HG02588 (cell line): ENCODE measurements around the gene HAND2.
A peak's percentile ranks its signal among the peaks of the same experiment; 100 is the strongest.

Source experiments
- ATAC-seq: cut with Tn5 transposase; IDR thresholded peaks from one replicate; pipeline ENCODE4 v1.9.1; 2021; ENCODE audit warnings: mild to moderate bottlenecking, moderate library complexity; ENCODE audit not compliant: unreplicated experiment

Gene HAND2

DNA sequence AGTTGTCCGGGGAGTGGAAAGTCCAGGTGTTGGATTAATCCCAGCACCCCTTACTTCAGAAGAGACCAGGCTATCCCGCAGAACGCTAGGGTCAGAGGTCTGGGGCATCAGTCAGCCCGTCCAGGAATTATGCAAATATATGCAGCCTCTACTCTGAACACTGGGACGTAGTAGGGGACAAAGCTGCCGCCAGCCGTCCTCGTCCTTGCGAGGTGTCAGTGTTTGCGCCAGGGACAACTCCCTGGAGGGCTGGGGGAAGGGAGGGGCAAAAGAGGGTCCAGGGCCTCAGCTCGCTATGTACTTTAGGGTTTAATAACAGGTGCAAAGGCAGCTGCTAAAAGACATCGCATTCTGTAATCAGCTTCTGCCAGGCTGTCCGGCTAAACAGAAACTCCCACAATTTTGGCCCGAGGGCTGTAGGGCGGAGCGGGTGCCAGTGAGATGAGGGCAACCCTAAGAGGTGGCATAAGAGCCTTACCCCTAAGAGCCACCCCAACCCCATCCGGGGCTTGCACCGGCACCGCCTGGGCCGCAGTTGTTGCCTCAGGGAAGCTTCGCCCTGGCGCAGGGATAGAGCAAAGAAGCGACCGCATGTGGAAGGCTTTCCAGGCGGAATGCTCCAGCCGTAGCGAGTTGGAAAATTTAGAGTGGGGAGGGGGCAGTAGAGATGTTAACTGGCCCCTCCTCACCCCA is 8.4 kb downstream of the HAND2 start:
- no peak for ATAC-seq

DNA sequence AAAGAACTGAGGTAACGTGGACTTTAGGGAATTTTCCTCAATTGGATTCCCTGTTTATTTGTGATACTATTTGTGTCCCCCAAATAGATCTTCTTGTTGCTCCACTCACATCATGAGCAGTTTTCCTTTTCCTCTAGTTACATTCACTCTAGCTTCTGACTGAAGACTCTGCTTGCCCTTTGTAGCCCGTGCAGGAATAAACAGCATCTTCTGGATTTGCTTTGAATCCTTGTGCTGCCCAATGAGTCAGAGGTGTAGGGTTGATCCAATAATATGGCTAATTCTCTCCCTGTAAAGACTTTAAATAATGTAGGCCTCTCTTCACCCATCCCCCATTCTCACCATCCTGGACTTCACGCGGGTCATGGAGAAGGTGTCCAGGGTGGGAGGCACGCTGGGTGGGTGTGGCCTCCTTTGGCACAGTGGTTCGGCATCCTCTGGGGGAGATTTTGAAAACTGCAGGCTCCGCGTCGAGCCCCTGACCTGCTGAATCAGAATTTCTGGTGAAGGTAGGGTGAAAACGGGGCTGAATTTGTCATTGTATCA is 9.0 kb downstream of the HAND2 start:
- no peak for ATAC-seq

DNA sequence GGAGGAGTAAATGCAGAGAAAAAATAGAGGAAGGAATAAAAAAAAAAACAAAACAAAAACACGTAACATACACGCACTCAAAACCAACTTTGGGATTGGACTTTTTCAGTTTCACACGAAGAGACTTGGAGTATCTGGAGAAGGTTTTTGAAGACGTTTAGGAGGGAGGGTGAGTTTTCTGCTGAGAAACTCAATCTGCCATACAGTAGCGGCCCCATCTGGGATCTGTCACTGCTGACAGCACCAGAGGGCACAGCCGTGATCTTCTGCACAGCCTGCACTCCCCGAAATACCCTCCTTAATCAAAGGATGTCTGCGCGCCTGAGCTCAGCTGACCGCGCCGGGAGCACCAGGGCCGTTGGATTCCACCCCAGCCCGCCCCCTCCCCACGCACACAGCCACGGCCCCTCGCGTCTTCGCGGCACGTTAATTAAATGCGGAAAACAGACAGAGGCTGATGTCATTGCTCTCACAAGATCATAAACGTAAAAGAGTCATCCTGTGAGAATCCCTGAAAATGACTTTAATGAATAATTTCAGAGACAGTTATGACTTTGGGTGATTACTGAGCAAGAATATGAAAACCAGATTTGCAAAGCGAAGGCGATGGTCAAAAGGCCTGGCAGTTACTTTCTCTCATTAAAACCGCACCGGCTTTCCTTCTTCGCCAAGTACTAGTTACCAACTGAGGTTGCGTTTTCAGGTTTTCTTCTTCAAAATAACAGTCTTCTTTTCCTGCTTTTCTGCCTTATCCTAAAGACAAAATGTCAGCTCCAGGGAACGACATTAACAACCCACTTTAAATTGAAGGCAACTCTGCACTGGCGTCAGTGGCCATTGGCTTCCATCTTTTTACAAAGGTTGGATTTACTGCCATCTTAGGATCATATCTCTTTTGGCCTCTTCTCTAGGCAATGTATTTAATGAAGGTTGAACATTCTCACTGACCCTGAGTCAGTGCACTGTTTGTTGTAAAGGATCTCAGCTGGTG is 10.6 kb downstream of the HAND2 start:
- no peak for ATAC-seq

DNA sequence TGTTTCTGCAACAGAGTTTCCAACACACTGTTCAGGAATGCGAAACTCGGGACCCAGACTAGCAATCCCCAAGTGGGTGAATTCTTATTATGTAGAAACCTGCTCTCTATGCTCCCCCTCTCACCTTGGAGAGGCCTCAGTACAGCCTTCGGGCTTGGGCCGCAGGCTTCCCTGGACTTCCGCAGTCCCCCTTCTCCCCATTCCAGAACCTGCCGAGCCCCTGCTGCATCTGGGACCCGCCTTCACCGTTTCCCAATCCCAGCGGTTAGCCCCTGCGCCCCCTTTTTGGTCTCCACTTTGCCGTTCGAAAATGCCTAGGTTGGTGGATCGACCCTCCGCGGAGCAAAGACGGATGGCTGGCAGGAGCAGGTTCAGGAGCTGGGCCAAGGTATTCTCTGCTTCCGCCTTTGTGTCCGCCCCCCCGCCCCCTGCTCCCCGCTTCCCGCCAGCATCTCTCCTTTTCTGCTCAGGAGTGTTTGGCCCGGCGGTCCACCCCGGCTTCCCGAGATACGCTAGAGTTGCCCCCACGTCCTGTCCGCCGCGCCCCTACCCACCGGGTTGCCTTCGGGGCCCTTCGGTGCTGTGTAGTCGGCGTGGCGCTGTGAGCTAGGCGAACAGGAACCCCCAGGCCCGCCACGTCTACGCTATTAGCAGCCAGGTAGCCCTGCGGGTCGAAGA is 11.5 kb downstream of the HAND2 start:
- ATAC-seq = no peak

DNA sequence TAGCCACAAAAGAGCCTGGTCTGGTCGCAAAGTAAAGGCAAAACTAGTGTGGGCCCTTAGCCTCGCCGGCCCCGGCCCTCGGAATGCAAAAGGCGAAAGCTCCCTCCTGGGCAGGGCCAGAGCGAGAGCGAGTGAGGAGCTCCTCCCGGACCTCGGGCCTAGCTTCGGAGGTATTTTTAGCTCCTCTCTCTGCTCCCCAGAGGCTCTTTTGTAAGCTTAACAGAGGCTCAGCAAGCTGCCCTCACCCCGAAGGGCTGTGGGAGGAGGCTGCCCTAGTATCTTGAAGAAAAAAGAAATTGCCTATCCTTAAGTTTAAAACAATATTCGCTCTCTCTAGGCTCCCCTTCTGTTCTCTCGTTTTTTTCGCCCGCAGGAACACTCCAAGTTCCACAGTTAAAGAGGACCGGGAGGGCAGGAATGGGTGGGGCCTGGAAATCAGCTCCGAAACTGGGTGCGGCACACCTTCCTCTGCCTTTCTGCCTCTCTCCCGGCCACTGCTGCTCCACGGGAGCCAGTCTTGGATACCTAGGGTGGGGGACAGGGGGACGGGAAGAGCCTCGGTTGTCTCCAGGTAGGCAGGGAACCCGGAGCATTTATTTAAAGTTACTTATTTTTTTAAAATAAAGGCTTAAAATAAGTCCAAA is 12.1 kb downstream of the HAND2 start:
- ATAC-seq = no peak

DNA sequence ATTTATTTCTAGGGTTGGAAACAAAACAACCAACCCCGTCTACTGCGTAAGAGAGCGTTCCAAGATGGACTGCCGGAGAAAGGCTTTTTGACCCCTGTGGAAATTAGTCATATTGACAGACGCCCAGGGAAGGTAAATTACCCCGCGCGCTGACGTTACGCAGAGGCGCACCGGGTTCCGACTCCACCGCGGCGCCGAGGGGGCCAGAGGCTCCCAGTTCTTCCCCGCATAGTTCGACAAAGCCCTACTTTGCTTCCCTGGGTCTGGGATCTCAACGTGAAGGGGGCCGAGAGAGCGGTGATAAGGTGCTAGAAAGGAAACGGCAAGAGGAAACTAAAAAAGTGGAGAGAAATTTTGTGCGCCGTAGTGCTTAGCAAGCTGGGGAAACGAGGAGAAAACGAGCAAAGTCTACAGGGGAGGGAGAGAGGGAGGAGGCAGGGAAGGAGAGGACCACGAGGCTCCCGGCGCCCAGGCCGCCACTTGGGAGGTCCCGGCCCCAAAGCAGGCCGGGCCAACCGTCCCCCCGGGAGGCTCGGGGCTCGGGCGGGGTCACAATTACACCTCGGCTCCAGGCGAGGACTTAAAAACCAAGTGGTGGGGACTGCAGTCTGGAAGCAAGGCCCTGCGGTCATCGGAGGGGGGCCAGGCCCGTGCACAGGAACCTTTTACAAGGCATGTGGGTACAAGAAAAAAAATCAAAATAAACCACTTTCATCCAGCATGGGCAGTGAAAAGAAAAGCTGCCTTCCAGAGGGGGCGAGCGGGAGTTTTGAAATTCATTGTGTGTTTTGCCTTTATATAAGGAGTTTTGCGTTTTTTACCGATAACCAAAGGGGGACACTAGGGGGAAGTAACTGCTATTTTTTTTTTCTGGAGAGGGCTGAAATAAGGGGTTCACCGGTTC is 13.2 kb downstream of the HAND2 start:
- ATAC-seq = no peak

DNA sequence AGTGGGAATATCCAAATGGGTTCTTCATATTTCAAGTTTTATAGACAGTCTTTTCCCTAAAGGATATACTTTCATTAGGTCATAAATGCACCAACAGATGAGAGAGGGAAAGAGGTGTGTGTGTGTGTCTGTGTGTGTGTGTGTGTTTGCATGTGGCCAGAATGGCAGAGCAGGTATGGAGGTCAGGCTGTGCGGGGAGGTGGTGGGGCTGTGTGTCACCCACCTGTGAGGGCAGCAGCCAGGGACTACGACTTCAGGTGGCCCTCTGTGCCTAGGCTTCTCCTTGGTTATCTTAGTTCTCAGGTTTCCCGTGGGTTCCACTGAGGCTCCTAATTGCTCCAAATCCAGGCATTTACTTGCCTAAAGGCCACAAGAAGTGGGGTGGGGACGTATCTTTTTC is 14.6 kb downstream of the HAND2 start:
- ATAC-seq = no peak

DNA sequence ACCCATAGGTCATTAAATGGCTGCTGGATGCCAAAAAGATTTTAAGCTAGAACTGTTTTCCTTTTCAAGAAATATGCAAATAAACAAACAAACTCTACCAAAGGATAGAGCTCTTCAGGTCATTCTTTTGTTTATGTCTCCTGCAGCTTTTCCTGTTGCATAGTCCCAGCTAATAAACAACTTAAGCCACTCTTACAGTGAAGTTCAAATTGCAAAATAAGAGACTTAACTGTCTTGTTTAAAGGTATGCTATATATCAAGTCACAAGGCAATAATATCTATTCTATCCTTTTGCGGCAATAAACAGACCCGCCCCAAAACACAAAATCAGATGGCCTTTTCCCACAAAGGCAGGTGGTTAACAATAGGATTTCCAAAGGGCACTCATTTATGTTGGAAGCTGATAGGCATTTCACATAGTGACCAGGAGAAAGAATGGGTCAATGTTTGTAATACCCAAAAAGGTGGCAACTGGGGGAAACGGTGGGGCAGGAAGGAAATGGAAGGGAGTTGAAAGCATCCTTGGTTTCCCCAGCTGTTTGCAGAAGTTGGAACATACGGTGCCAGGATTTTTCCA is 15.3 kb downstream of the HAND2 start:
- no peak for ATAC-seq

DNA sequence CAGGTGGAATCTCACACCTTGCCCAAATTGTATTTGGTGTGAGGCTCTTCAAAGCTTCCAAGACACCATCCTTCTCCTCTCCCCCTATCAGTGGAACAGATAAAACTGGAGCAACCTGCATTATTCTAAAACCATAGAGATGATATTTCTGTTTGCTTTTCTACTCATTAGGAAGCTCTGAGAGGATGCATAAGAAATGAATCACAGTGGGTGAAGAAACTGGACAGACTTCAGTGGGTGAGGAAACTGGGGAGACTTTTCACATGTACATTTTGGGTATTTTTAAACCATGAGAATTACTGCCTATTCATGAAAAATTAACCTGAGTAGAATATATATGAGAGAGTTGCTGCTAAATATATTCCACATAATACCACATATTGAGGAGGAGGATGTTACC is 16.4 kb downstream of the HAND2 start:
- no peak for ATAC-seq

DNA sequence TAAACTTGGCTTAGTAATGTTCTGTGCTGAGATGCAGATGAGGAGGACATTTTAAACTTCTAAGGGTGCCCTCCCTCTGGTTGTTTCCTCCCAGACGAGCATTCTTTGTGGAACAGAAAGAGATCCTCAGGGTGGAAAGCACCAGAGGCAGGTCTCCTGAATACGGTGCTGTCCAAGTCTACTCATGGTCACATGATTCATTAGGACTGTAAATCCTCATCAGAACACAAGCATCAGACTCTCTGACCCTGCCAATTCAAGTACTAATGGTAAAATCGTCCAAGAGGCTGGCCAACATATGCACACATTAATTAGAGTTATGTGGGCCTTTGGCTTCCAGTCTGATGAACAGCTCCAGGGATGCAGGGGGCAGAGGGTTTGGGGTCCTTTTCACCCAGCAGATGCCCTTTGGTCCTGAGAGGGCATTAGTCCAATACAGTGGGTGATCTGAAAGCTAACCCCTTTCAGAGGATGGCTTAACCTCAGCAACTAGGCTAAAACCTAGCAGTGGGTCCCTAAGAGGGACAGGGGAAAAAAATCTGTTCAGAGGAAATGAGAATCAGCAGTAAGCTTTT is 18.2 kb downstream of the HAND2 start:
- no peak for ATAC-seq

DNA sequence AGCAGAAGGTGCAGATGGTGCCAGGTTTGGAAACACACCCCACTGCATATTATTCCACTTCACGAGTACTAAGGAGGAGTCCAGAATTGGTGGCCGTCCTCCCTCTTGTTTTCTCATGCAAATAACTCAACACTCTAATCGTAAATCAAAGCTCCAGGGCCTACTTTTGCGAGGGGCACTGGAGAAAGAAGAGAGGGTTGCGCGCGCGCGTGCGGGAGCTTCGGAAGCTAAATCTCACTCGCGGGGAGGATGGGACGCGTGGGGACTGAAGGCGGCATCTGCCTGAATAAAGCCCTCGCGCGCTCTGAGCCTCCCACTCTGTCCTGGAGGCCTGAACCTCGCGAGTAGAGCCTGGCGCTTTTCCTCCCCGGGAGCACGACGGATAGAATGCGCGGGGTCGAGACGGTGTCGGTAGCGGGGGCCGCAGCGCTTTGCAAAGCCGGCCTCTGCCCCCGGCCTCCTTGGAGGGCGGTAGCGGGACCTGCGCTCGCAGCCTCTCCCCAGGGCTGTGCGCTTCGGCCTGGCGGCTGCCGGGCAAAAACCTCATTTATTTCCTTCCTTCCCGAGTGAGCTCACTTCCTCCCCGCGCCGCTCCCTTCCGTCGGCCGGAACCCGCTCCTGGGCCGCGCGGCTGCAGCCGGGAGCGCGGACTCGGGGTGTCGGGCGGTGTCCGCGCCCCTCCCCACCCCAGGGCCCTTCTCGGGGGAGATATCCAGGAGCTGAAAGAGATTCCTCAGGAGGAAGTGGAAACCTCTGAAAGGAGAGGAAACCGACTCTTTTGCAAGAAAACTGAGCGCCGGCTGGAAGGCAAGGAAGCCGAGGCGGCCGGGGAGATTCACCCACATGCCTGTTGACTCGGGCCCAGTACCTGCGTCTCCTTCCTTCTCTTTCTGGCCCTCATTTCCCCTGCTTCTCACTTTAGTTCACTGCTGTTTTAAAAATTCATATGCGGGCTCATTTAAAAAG is 20.7 kb downstream of the HAND2 start:
- peak; percentile 37 for ATAC-seq

DNA sequence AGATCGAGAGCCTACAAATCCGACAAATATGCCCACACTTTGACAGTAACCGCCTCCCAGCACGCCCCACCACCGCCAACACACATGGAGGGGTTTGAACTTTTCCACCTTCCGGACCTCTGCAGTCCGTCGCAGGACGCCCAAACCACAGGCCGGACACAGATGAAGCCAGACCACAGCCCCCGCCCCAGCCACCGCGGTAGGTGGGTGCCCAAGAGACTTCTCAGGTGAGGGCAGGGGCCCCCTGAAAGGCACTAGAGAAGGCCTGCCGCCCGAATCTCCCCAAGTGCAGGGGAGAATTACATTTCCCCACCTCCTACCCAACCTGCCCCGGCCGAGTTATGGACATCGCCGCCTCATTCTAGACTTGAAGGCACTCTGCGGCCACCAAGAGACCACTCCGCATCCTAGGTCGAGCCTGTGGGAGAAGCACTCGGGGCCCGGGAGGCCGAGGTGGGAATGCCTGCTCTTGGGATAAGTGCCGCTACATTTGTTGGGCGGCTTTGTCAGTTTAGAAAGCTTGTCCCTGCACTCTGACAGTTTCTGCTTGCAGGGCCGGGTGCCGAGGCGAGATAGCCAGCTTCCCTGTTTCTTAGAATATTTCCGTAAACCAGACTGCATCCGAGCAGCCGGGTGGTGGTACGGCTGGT is 21.5 kb downstream of the HAND2 start:
- ATAC-seq = no peak

DNA sequence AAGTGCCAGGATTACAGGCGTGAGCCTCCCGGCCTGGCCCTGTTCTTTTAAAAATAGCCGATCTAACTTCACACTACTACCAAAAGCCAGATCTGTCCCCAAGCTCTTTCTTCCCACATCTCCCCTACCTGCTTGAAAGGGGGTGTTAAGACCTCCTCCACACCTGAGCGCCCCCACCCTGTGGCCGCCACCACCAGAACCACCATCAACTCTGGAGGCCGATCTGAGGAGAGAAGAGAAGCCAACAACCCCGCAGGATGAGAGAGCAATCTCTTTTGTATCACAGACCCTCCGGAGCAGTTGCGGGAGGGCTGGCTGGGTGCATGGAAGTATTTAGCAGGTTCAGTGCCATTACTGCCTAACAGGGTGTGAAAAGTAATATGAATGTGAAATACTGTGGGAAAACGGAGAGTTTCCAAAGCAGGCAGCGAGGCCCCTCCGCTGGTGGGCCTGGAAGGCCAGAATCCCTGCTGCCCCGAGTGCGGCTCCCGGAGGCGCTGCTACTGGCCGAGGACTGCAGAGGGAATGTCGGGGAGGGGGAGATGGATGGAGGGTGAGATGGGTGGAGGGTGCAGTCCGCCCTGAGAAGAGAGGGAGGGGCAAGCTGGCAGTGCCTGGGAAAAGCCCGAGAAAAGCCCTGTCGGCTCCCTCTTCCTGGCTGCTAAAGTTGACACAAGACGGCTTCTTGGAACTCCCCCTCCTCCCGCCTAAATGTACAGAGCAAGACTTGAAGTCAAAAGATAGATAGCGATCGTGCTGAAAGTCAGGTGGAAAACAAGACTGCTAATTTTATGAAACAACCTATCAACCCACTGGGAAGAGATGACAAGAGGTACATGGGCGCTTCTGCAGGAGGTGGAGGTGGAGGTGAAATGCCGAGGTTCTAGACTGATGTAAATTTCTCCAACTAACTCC is 22.3 kb downstream of the HAND2 start:
- no peak for ATAC-seq

DNA sequence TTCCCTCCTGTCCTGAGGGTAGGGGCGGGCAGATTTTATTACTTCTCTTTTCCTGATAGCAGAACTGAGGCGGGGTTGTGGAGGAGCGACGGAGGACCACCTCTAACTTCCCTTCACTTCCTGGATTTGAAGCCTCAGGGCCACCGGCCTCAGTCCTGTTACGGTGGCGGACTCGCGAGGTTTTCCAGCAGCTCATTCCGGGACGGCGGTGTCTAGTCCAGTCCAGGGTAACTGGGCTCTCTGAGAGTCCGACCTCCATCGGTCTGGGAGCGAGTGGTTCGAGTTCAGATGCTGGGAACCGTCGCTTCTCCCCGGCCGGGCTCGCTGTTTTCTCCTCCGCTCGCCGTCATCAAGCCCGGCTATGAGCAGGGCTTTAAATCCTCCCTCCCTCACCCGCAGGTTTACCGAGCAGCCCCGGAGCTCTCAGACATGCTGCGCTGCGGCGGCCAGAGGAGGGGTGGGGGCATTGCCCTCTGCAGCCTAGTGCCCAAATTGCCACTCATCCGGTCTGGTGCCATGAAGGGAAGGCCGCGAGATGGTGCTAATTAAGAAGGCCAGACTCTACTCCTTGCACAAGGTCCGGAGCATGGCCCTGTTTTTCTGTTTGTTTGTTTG is 23.3 kb downstream of the HAND2 start:
- ATAC-seq = no peak

DNA sequence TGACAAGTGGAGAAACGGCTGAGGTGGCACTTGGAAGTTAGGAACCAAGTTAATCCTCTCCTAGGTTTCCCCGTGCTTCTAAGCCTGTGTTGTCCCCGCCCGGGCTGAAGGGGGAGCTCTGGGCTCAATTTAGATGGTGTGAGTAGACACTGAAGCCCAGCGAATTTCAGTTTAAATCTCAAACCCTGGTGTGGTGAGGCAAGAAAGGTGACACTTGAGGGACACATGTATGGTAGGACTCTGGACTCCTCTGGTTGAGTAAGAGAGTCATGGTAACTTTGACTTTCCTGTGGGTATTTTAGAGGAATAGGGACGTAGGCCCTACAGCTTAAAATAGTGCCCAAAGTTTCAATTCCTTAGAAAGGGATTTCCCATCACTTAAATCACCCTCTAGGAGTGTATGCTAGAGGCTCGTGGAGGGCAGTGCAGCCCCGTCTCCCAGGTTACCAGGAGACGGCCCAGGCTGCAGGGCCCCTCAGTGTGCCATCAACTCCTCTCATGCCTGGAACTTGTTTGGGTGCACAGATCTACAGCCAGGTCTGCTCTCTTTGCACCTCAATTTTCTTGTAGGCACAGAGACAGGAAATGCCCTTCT is 24.0 kb downstream of the HAND2 start:
- peak; percentile 73 for ATAC-seq

DNA sequence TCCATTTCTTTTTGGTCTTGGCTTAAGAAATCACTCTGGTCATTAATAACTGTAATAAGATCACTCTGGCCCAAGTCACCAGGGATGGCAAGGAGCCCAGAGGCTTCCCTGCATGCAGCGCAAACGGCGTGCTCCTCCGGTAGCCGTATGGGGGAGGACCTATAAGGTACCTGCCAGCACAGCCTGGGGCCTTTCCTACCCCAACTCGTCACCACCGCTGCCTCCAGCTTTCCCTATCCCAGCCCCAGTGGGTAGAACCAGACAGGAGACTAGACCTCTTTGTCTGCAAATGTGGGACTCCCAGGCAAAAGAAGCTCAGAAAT is 25.9 kb downstream of the HAND2 start:
- no peak for ATAC-seq
